Neural crest cell (in vitro differentiated cells): ENCODE measurements around the gene KSR2. TPM values are rescaled to one million over a fixed set of nuclear protein-coding genes. Genes with fewer than 3 reads are reported as not detected.

Experiments
- DNase-seq: peaks from one replicate; pipeline ENCODE4 v3.0.0; 2021; ENCODE audit warnings: low read depth, mixed read lengths, low spot score
- H3K27ac Mint-ChIP-seq: one replicate; pipeline ENCODE4 v1.8.0; 2021; ENCODE audit warnings: mild to moderate bottlenecking, mixed read lengths; ENCODE audit not compliant: unreplicated experiment
- H3K27me3 Mint-ChIP-seq: 2 replicates; pipeline ENCODE4 v1.8.0; 2021; ENCODE audit warnings: low read depth, mild to moderate bottlenecking, mixed read lengths
- H3K36me3 Mint-ChIP-seq: 2 replicates; pipeline ENCODE4 v1.8.0; 2021; ENCODE audit warnings: low read depth, mild to moderate bottlenecking, mixed read lengths
- H3K4me1 Mint-ChIP-seq: 2 replicates; pipeline ENCODE4 v1.8.0; 2021; ENCODE audit warnings: mixed read lengths
- H3K4me3 Mint-ChIP-seq: one replicate; pipeline ENCODE4 v1.8.0; 2021; ENCODE audit warnings: mild to moderate bottlenecking, mixed read lengths
- H3K9me3 Mint-ChIP-seq: 2 replicates; pipeline ENCODE4 v1.8.0; 2021; ENCODE audit warnings: mixed read lengths
- total RNA-seq: library from RNA; stranded (reverse); gene quantifications from 2 replicates; pipeline ENCODE4 v1.2.1, GENCODE V29; 2021
- TF ChIP-seq, protein P1 (sequence below): fragments of 200-600 bp; sonication (generic); conservative IDR thresholded peaks from 2 replicates; pipeline ENCODE4 v1.5.0; 2021; ENCODE audit warnings: antibody characterized with exemption, mild to moderate bottlenecking

Gene KSR2
- total RNA-seq, 1 donor from 2014 or later = 0.33 TPM

DNA sequence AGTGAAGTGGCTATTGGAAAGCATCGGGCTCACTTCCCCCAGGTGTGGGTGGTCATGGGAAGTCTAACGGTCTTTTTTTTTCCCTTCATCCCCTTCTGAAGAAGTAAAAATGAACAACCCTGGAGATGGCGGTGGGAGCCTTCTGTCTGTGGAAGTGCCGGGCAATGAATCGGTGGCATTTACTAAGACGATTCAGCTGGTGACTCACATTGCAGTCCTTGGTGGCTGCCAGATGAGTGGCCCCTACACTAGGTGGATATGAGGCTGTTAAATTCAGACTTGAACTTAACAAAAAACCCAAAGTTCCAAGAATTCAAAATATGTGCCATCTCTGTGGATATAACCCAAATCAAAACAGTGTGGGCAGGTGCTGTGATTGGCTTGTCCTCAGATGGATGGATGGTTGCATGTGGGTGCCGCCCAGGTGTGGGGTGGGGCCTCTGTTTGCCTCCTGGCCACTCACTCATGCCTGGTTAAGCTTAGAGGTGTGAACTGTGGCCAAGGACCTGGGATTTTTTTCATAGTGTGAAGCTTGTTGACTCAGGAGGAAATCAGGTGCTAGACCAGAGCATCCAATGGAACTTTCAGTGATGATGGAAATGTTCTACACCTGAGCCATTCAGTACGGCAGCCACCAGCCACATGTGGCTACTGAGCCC is 430.6 kb downstream of the KSR2 start:
- Mint-ChIP-seq H3K27ac (no peak overlapping the region), H3K9me3 (no peaks in the 10 kb centered on the region), H3K4me3 (no peak overlapping the region), H3K36me3 (no peaks in the 10 kb centered on the region), H3K27me3 (peaks cover 39% of the 10 kb centered on the region), H3K4me1 (no peaks in the 10 kb centered on the region)
- DNase-seq = no peak
- TF ChIP-seq, protein P1, sequence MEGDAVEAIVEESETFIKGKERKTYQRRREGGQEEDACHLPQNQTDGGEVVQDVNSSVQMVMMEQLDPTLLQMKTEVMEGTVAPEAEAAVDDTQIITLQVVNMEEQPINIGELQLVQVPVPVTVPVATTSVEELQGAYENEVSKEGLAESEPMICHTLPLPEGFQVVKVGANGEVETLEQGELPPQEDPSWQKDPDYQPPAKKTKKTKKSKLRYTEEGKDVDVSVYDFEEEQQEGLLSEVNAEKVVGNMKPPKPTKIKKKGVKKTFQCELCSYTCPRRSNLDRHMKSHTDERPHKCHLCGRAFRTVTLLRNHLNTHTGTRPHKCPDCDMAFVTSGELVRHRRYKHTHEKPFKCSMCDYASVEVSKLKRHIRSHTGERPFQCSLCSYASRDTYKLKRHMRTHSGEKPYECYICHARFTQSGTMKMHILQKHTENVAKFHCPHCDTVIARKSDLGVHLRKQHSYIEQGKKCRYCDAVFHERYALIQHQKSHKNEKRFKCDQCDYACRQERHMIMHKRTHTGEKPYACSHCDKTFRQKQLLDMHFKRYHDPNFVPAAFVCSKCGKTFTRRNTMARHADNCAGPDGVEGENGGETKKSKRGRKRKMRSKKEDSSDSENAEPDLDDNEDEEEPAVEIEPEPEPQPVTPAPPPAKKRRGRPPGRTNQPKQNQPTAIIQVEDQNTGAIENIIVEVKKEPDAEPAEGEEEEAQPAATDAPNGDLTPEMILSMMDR = no peak

DNA sequence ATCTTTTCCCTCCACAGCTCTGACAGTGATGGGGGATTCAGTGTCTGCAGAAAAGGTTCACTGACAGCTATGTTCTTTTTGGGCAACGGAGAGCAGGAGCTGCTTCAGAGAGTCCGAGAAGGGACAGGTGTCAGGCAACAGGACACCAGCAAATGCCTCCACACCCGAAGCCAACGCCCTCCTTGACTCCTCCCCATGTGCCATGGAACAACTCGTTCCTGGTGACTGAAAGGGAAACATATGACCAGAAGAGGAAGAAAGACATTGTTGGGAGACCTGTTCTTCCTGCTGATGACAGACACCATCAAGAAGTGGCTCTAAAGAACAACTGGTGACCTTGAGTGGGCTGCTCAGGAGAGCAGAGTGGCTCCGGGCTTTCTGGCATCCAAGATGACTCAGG is 435.1 kb downstream of the KSR2 start:
- Mint-ChIP-seq H3K36me3 (no peaks in the 10 kb centered on the region), H3K4me3 (no peak overlapping the region), H3K27me3 (peaks cover 38% of the 10 kb centered on the region), H3K9me3 (no peaks in the 10 kb centered on the region), H3K4me1 (no peaks in the 10 kb centered on the region), H3K27ac (no peak overlapping the region)
- DNase-seq = no peak
- TF ChIP-seq, protein P1 = no peak

DNA sequence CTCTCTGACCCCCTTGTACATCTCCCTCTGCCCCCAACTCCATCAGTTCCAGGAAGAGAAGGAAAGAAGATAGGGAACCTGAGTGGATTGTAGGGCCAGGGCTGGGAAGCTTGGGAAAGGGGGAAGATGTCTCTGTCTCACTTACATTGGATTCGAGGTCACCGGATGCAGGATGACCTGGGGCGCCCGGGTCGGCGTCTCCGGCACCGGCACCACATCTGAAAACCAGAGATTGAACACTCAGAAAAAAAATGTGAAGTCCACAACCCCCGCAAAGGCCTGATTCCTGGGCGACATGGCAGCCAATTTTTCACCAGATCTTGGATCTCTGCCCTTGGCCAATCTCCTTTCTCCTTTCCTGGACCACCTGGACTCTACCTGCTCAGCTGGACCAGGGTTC is 438.0 kb downstream of the KSR2 start:
- Mint-ChIP-seq H3K9me3 (no peaks in the 10 kb centered on the region), H3K4me1 (peaks cover 8% of the 10 kb centered on the region), H3K36me3 (no peaks in the 10 kb centered on the region), H3K27me3 (peaks cover 43% of the 10 kb centered on the region), H3K27ac (no peak overlapping the region), H3K4me3 (no peak overlapping the region)
- TF ChIP-seq, protein P1 = no peak
- DNase-seq = no peak

DNA sequence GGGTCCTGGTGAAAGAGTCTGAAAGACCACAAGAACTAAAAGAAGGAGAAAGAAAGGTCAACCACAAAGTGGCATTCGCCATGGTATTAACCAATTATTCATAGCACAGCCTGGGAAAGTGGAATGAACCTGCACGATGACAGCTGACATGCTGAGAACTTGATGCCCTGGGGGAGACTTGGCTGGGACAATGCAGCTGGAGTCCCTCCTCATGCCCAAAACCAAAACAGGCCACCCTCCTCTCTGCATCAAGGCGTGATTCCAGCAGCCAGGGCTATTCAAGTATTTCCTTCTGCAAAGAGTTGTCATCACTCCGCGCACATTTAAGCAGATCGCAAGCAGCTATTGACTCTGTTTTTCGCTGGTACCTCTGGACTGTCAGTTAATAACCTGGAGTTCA is 440.3 kb downstream of the KSR2 start:
- Mint-ChIP-seq H3K4me1 (peaks cover 12% of the 10 kb centered on the region), H3K9me3 (no peaks in the 10 kb centered on the region), H3K4me3 (no peak overlapping the region), H3K27me3 (peaks cover 35% of the 10 kb centered on the region), H3K36me3 (no peaks in the 10 kb centered on the region), H3K27ac (no peak overlapping the region)
- TF ChIP-seq, protein P1 = no peak
- DNase-seq = no peak

DNA sequence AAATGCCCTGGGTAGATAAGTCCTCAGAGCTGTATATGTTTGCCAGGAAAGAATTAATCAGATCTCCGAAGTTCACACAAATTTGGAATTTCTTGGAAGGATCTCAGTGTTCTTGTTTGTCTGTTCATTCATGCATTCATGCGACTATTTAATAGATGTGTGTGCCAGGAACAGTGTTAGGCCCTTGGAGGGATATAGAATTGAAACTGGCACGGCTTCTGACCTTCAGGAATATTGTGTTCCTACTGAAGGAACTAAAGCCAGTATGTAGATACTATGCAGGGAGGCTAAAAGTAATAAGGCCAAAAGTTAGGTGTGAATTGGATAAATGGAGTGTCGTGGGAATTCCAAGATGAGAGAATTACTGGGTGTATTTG is 441.3 kb downstream of the KSR2 start:
- Mint-ChIP-seq H3K27ac (no peak overlapping the region), H3K36me3 (no peaks in the 10 kb centered on the region), H3K27me3 (peaks cover 27% of the 10 kb centered on the region), H3K9me3 (no peaks in the 10 kb centered on the region), H3K4me3 (no peak overlapping the region), H3K4me1 (peaks cover 12% of the 10 kb centered on the region)
- no peak for DNase-seq
- TF ChIP-seq, protein P1 = no peak
